Activated T-cell treated with anti-CD3 and anti-CD28 coated beads, Interleukin-2, amount 50 U/mL, for 72 hours (primary cell): Measurements from ENCODE around the gene ILDR1. TPM values are rescaled to one million over a fixed set of nuclear protein-coding genes. Genes with fewer than 3 reads are reported as not detected.

Experiments used
- ATAC-seq, 2 donors: fragments of 150-1000 bp; cut with Tn5 transposase; replicated peaks in 1 of 2; 2 replicates each; pipeline ENCODE4 v1.10.0; 2021; ENCODE audit warnings: moderate library complexity in 2 of 2, mild to moderate bottlenecking in 1 of 2
- DNase-seq, 2 donors: peaks; one replicate each; pipeline ENCODE4 v3.0.0; 2021 to 2022; ENCODE audit warnings: mixed read lengths in 1 of 2
- H3K27ac Mint-ChIP-seq: one replicate; pipeline ENCODE4 v1.8.0; 2022; ENCODE audit warnings: mild to moderate bottlenecking, moderate library complexity, mixed read lengths
- H3K27me3 Mint-ChIP-seq: one replicate; pipeline ENCODE4 v1.8.0; 2022; ENCODE audit warnings: low read depth, mixed read lengths
- H3K36me3 Mint-ChIP-seq, 2 donors: one replicate each; pipeline ENCODE4 v1.8.0; 2022; ENCODE audit warnings: mixed read lengths in 2 of 2, mild to moderate bottlenecking in 1 of 2; ENCODE audit not compliant: insufficient read depth in 2 of 2
- H3K4me1 Mint-ChIP-seq: one replicate; pipeline ENCODE4 v1.8.0; 2022; ENCODE audit warnings: low read depth, mixed read lengths
- H3K4me3 Mint-ChIP-seq, 2 donors: one replicate each; pipeline ENCODE4 v1.8.0; 2022; ENCODE audit warnings: mild to moderate bottlenecking in 2 of 2, mixed read lengths in 2 of 2, moderate library complexity in 2 of 2
- H3K9me3 Mint-ChIP-seq, 2 donors: one replicate each; pipeline ENCODE4 v1.8.0; 2022; ENCODE audit warnings: mixed read lengths in 2 of 2
- total RNA-seq, 2 donors: library from RNA; stranded (reverse); gene quantifications; one replicate each; pipeline ENCODE4 v1.2.3, GENCODE V29; 2022

ILDR1 gene
- total RNA-seq, 2 donors from 2014 or later: 0.28 to 0.31 TPM

DNA sequence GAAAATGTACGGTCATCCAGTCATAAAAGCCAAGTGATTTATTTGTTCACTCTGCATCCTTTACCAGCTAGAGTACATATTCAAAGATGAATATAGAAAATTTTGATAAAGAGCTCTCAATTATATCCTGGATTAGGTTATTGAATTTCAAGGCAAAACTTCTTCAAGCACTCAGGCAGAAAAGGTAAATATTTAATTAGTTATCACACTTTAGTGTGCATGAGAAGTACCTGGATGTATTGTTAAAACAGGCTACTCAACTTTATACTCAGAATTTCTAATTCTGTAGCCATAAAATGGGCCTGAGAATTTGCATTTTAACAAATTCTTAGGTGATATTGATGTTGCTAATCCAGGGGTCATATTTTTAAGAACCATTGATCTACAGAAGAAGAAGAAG lies 45.3 kb downstream of the ILDR1 start:
- ATAC-seq (no peak), DNase-seq (no peak)
- Mint-ChIP-seq H3K36me3 (peaks cover 0 to 5% of the 10 kb centered on the region in 2 donors), H3K9me3 (peaks cover 0 to 5% of the 10 kb centered on the region in 2 donors), H3K27ac (no peak overlapping the region), H3K4me3 (no peak overlapping the region), H3K27me3 (peaks cover 5% of the 10 kb centered on the region), H3K4me1 (no peaks in the 10 kb centered on the region)

DNA sequence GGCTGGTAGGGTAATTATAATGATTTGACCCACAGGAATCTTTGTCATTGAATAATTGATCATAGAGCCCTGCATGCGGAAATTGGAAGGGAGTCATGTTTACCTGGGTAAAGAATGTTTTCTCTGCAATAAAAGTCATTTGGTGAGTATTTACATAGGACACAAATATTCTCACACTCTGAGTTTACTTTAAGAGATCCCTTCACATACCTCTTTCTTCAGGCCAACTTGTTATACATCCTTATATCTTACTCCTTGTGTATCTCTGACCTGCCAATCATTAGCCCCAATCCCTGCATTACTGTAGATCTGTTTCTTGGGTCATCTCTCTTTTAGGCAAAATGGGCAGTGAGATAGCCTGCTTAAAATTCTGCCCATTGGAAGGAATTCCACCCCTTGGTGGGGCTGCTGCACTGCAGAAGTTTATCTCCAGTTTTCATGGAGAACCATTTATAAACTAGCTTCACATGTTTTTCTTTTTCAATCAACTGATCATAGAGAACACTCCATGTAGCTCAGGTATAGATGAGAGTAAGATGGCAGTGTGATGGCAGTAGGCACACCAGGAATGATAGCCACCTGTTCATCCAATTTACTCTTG lies 46.2 kb downstream of the ILDR1 start:
- Mint-ChIP-seq H3K27ac (no peak overlapping the region), H3K4me1 (no peaks in the 10 kb centered on the region), H3K4me3 (no peak overlapping the region), H3K27me3 (peaks cover 5% of the 10 kb centered on the region), H3K9me3 (peaks cover 0 to 5% of the 10 kb centered on the region in 2 donors), H3K36me3 (peaks cover 0 to 5% of the 10 kb centered on the region in 2 donors)
- DNase-seq (no peak), ATAC-seq (no peak)

DNA sequence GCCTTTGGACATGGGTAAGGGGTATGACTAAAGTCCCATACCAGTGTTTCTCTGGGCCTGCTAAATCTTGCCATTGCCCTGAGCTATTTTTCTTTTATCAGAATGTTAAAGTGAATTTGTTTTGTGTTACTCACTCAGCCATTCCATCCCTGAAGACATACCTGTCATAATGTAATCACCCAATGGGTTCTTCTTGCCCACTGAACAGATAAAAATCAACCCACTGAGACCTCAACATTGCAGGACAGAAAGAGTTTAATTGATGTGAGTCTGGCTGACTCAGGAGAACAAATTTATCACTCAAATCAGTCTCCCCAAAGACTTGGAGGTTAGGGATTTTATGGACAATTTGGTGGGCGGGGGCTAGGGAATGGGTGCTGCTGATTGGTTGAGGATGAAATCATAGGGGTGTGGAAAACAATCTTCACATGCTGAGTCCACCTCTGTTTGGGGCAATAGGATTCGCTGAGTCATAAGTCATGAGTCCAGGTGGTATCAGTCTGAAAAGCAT lies 47.4 kb downstream of the ILDR1 start:
- no peaks in the 10 kb centered on the region for H3K4me1 Mint-ChIP-seq
- DNase-seq (no peak), ATAC-seq (no peak)
- peaks cover 5% of the 10 kb centered on the region for H3K27me3 Mint-ChIP-seq
- peaks cover 0 to 5% of the 10 kb centered on the region in 2 donors for H3K36me3 Mint-ChIP-seq
- H3K27ac Mint-ChIP-seq: no peak overlapping the region
- H3K4me3 Mint-ChIP-seq: no peak overlapping the region
- H3K9me3 Mint-ChIP-seq: peaks cover 0 to 5% of the 10 kb centered on the region in 2 donors

DNA sequence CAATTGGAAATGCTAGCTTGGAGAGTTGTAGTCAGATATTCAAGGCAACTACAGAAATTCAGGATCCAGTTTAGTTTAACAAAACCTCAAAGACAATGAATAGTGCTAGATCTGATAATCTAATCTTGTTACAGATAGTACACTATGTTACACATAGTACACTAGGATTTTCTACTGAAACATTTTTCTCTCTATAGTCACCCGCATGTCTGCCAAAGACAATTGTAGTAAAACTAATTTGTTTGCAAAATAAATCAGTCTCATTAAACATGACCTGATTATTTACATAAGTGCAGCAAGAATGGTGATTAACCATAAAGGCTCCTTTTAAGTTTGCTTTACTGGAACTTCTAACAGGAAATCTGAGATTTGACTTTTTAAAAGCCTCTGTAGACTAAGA lies 52.0 kb downstream of the ILDR1 start:
- Mint-ChIP-seq H3K4me1 (no peaks in the 10 kb centered on the region), H3K9me3 (peaks cover 3% of the 10 kb centered on the region in 2 donors), H3K4me3 (no peak overlapping the region), H3K27me3 (no peaks in the 10 kb centered on the region), H3K36me3 (no peaks in the 10 kb centered on the region), H3K27ac (no peak overlapping the region)
- no peak for DNase-seq
- ATAC-seq: no peak

DNA sequence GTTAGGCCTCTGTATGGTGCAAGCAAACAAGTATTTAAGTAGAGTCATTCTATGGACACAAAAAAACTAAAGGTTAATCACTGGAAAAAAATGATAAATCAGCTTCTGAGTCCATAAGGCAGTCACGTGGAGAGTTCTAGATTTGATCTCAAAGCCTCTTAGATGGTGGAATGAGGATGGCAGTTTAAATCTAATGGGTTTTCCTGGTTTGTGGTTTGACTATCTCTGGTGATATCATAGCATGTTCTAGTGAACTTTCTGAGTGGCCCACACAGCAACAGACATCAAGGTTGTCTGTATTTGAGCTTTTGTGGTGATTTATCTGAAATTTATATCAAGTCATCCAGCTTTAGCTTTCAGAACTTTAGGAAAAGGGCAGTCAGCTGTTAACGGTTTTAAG lies 52.4 kb downstream of the ILDR1 start:
- no peak for DNase-seq

DNA sequence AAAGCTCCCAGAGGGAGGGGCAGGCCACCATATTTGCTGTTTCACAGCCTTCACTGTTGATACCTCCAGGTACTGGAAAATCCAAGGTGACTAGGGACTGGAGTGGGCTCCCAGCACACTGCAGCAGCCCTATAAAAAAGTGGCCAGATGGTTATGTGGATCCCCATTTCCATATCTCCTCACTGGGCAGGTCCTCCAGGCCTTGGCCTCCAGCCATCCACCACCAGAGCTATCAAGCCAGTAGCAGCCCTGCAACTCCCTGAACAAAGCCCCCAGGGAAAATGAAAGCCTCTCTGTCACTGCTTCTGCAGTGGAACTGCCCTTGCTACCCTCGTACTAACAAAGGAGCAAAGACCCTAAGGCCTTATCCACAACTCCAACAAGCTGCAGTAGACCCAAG lies 58.4 kb downstream of the ILDR1 start:
- no peak overlapping the region for H3K4me3 Mint-ChIP-seq
- peaks cover 13% of the 10 kb centered on the region for H3K27me3 Mint-ChIP-seq
- ATAC-seq: no peak
- H3K36me3 Mint-ChIP-seq: no peaks in the 10 kb centered on the region
- no peaks in the 10 kb centered on the region for H3K4me1 Mint-ChIP-seq
- H3K9me3 Mint-ChIP-seq: peaks cover 5 to 8% of the 10 kb centered on the region in 2 donors
- DNase-seq: no peak
- no peak overlapping the region for H3K27ac Mint-ChIP-seq

More for the DNA sequence above, 52.4 kb downstream of the ILDR1 start:
- Mint-ChIP-seq H3K36me3 (no peaks in the 10 kb centered on the region), H3K9me3 (peaks cover 3% of the 10 kb centered on the region in 2 donors), H3K4me3 (no peak overlapping the region), H3K27ac (no peak overlapping the region), H3K27me3 (peaks cover 3% of the 10 kb centered on the region), H3K4me1 (no peaks in the 10 kb centered on the region)
- ATAC-seq: no peak

DNA sequence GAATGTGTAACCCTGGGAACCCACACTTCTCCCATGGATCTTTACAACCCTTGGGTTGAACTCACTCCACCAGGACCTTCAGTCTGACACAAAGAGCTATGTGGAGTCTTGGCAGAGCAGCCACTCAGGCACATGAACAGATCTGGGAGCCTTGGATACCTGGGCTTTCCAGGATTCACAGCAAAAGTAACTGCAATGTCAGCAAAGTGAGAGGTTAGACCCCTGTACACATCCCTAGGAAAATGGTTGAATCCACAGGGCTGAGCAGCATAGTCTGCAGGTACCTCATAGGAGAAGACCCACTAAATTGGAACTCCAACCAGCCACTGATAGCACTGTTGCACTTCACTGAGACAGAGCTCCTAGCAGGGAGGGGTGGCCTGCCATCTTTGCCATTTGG lies 59.6 kb downstream of the ILDR1 start:
- Mint-ChIP-seq H3K4me3 (no peak overlapping the region), H3K9me3 (peaks cover 3 to 8% of the 10 kb centered on the region in 2 donors), H3K4me1 (no peaks in the 10 kb centered on the region), H3K27me3 (peaks cover 13% of the 10 kb centered on the region), H3K27ac (no peak overlapping the region), H3K36me3 (peaks cover 0 to 2% of the 10 kb centered on the region in 2 donors)
- DNase-seq (no peak), ATAC-seq (no peak)

DNA sequence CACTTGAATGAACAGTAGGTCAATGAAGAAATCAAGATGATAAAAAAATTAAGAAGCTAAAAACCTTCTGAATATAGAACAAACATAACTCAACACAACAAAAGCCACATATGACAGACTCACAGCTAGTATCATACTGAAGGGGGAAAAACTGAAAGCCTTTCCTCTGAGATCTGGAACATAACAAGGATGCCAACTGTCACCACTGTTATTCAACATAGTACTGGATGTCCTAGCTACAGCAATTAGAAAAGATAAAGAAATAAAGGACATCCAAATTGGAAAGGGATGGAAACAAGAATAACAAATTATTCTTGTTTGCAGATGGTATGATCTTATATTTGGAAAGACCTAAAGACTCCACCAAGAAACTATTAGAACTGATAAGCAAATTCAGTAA lies 60.8 kb downstream of the ILDR1 start:
- no peak overlapping the region for H3K27ac Mint-ChIP-seq
- ATAC-seq (no peak), DNase-seq (no peak)
- peaks cover 0 to 2% of the 10 kb centered on the region in 2 donors for H3K36me3 Mint-ChIP-seq
- peaks cover 13% of the 10 kb centered on the region for H3K27me3 Mint-ChIP-seq
- H3K9me3 Mint-ChIP-seq: peaks cover 3 to 8% of the 10 kb centered on the region in 2 donors
- H3K4me3 Mint-ChIP-seq: no peak overlapping the region
- no peaks in the 10 kb centered on the region for H3K4me1 Mint-ChIP-seq

DNA sequence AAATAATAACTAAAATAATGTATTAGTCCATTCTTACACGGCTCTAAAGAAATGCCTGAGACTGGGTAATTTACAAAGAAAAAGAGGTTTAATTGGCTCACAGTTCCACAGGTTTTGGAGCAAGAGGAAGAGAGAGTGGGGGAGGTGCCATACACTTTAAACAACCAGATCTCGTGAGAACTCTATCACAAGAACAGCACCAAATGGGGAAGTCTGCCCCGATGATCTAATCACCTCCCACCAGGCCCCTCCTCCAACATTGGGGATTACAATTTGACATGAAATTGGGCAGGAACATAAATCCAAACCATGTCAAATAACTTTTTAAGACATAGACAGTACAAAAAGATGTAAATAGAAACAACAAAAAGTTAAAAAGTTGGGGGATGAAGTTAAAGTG lies 63.2 kb downstream of the ILDR1 start:
- peaks cover 1 to 6% of the 10 kb centered on the region in 2 donors for H3K9me3 Mint-ChIP-seq
- peak overlapping the region; percentile 69 for H3K27ac Mint-ChIP-seq
- no peak overlapping the region for H3K4me3 Mint-ChIP-seq
- H3K4me1 Mint-ChIP-seq: no peaks in the 10 kb centered on the region
- H3K36me3 Mint-ChIP-seq: peaks cover 0 to 2% of the 10 kb centered on the region in 2 donors
- ATAC-seq (no peak), DNase-seq (no peak)
- peaks cover 7% of the 10 kb centered on the region for H3K27me3 Mint-ChIP-seq

DNA sequence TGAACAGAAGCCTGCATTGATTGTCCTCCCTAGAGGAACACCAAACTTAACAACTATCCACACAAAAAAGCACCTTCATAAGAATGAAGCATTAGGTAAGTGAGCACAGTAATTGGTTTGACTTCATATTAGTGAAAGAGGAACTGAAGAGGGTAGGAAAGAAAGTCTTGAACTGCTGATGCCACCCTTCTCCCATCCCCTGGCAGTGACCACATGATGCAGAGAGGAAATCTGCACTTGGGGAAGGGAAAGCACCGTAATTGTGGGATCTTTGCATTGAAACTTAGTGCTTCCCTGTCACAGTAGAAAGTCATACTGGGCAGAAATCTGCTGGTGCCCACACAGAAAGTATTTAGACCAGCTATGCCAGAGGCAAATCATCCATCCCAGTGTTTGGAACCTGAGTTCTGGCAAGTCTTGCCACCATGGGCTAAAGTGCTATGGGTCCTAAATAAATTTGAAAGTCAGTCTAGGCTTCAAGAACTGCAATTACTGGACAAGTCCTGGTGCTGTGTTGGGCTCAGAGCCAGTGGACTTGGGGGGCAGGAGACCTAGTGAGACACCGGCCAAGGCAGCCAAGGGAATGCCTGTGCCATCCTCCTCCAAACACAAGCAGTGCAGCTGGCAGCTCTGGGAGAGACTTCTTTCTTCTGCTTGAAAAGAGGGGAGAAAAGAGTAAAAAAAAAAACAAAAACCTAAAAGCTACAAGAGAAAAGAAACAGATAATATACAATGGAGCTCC lies 64.2 kb downstream of the ILDR1 start:
- no peak overlapping the region for H3K4me3 Mint-ChIP-seq
- ATAC-seq: no peak
- peaks cover 1 to 6% of the 10 kb centered on the region in 2 donors for H3K9me3 Mint-ChIP-seq
- no peak for DNase-seq
- peaks cover 7% of the 10 kb centered on the region for H3K27me3 Mint-ChIP-seq
- no peak overlapping the region for H3K27ac Mint-ChIP-seq
- H3K4me1 Mint-ChIP-seq: no peaks in the 10 kb centered on the region
- H3K36me3 Mint-ChIP-seq: peaks cover 0 to 2% of the 10 kb centered on the region in 2 donors

DNA sequence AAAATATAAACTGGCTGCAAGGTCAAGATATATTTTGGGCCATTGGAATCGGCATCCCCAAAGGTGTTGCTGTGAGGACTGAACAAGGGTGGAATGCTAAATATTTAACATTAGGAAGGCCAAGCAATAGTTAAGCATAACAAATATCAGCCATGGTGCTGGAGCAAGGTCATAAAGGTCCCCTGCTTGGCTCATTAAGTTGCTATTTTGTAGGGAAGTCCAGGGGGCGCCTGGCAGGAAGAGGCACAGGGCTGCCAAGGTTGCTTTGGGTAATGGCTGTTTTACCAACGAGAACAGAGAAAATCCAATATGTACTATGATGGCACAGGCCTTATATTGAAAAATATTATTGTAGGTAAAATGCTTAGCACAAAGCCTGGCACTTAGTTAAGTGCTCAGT lies 65.7 kb downstream of the ILDR1 start:
- H3K36me3 Mint-ChIP-seq: peaks cover 3 to 7% of the 10 kb centered on the region in 2 donors

DNA sequence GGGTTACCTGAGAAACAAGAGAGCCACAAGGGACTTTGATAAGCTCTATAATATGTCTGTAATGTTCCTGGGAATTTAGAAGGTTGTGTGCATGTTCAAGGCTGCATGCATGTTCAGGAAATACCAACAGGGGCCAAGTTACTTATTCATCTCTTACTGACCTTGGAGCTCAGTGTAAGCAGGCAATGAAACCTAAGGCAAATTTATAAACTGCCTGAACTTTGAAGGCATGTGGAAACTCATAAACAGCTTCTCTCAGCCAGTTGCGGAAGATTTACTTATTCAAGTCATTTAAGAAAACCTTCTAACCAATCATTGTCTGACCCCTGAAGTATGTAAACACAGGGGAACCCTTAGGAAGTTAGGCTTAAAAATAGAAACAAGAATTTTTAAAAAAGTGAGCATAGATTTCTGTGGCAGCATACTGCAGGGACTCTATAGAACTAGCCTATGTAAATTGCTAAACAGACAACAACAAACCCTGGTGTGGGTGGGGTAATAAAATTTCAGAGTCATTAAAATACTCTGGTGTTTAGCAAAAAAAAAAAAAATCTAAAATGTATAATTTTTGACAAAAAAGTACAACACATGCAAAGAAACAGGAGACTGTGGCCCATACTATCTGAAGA lies 70.6 kb downstream of the ILDR1 start:
- Mint-ChIP-seq H3K27me3 (no peaks in the 10 kb centered on the region), H3K36me3 (peaks cover 3 to 8% of the 10 kb centered on the region in 2 donors), H3K9me3 (peaks cover 4 to 8% of the 10 kb centered on the region in 2 donors), H3K4me1 (no peaks in the 10 kb centered on the region), H3K4me3 (no peak overlapping the region), H3K27ac (no peak overlapping the region)
- ATAC-seq (no peak), DNase-seq (no peak)

More for the DNA sequence above, 65.7 kb downstream of the ILDR1 start:
- no peak for ATAC-seq
- Mint-ChIP-seq H3K4me1 (no peaks in the 10 kb centered on the region), H3K27ac (no peak overlapping the region), H3K9me3 (peaks cover 6 to 7% of the 10 kb centered on the region in 2 donors), H3K4me3 (no peak overlapping the region), H3K27me3 (peaks cover 7% of the 10 kb centered on the region)
- DNase-seq: no peak

DNA sequence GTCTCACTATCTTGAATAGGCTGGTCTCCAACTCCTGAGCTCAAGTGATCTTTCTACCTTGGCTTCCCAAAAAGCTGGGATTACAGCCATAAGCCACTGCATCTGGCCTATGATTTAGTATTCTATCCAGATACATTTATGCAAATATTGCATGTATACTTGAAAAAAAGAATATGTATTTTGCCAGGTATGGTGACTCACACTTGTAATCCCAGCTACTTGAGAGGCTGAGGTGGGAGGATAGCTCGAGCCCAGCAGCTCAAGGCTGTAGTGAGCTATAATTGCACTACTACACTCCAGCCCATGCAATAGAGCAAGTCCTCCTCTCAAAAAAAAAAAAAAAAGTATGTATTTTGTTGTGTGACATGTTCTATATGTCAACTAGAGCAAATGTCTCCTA lies 73.4 kb downstream of the ILDR1 start:
- Mint-ChIP-seq H3K4me1 (no peaks in the 10 kb centered on the region), H3K27me3 (no peaks in the 10 kb centered on the region), H3K4me3 (no peak overlapping the region), H3K27ac (no peak overlapping the region), H3K9me3 (peaks cover 4 to 8% of the 10 kb centered on the region in 2 donors), H3K36me3 (peaks cover 3 to 8% of the 10 kb centered on the region in 2 donors)
- DNase-seq (no peak), ATAC-seq (no peak)
